ENCODE data around the gene URAD. TPM values are rescaled to one million over a fixed set of nuclear protein-coding genes. Genes with fewer than 3 reads are reported as not detected.

The URAD gene
- total RNA-seq, 2 experiments from 2014 or later, result not detected

GRCh38 chr13:27959976-27960361 lies 28.5 kb downstream of the URAD start:
- no peaks in the 10 kb centered on the region for H3K36me3 Mint-ChIP-seq (ENCODE audit: low read depth)
- POLR2A ChIA-PET, result no interaction called here
- DNase-seq (no peak), ATAC-seq (no peak)
- CTCF ChIA-PET, result interaction anchor here (1.0 kb wide), 2 partner anchors 14 to 90 kb away, joined by 4 to 5 read pairs; no protein-coding TSS in a partner anchor
- no peak overlapping the region for H3K27ac Mint-ChIP-seq
- H3K4me3 Mint-ChIP-seq, result peak overlapping the region; percentile 12
- TF ChIP-seq, protein P1, sequence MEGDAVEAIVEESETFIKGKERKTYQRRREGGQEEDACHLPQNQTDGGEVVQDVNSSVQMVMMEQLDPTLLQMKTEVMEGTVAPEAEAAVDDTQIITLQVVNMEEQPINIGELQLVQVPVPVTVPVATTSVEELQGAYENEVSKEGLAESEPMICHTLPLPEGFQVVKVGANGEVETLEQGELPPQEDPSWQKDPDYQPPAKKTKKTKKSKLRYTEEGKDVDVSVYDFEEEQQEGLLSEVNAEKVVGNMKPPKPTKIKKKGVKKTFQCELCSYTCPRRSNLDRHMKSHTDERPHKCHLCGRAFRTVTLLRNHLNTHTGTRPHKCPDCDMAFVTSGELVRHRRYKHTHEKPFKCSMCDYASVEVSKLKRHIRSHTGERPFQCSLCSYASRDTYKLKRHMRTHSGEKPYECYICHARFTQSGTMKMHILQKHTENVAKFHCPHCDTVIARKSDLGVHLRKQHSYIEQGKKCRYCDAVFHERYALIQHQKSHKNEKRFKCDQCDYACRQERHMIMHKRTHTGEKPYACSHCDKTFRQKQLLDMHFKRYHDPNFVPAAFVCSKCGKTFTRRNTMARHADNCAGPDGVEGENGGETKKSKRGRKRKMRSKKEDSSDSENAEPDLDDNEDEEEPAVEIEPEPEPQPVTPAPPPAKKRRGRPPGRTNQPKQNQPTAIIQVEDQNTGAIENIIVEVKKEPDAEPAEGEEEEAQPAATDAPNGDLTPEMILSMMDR (IDR thresholded peaks at IDR 0.05), result no peak
- no peaks in the 10 kb centered on the region for H3K9me3 Mint-ChIP-seq
- peaks cover 5% of the 10 kb centered on the region for H3K4me1 Mint-ChIP-seq (ENCODE audit: low read depth)
- intact Hi-C loops (cut with micrococcal nuclease), result loop anchor here (10.0 kb wide), 1 partner anchor 95 kb away; no protein-coding TSS in a partner anchor
- H3K27me3 Mint-ChIP-seq, result peaks cover 65% of the 10 kb centered on the region

DNA sequence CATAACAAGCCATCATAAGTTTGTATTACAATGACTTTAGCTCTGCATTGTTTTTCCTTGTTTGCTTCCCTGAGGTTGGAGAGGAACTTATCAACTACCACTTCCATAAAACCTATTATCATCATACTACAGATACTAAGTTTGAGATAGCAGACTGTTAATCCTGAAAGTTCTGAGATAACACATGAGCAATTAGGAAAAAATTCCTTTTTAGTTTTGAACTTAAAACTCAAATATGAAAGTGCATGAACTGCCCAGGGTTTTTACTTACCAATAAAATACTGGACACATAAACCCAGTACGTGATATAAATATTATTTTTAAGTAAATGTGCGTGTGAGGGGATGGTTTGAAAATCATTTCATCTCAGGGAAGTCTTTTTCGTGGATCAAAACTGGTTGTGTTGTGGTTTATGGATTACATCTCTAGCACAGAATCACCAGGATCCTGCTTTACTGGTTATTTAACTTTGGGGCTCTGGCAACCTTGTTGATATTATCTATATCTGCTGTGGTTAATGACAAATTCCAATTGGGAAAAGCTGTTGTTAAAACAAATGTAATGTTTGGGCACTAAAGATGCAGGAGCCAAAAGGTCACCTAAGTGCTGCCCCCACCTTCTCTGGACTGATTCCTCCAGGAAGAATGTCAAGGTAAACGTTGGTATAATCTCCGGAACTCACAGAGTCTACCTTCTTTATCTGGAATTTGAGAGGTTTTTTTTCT lies 31.8 kb downstream of the URAD start:
- CTCF ChIA-PET, result interaction anchor here (0.7 to 6.4 kb wide), 6 partner anchors 19 to 595 kb away, joined by 3 to 200 read pairs (median 4); no protein-coding TSS in a partner anchor
- peaks cover 64% of the 10 kb centered on the region for H3K27me3 Mint-ChIP-seq

GRCh38 chr13:27955014-27955591 lies 33.4 kb downstream of the URAD start:
- TF ChIP-seq, protein P1 (IDR thresholded peaks at IDR 0.05), result no peak
- Mint-ChIP-seq H3K9me3 (peaks cover under 1% of the 10 kb centered on the region), H3K27me3 (peaks cover 67% of the 10 kb centered on the region), H3K4me1 (ENCODE audit: low read depth) (peaks cover 15% of the 10 kb centered on the region), H3K27ac (no peak overlapping the region), H3K36me3 (ENCODE audit: low read depth) (no peaks in the 10 kb centered on the region), H3K4me3 (no peak overlapping the region)
- POLR2A ChIA-PET, result interaction anchor here (1.7 kb wide), 1 partner anchor 28 kb away, joined by 5 read pairs; no protein-coding TSS in a partner anchor
- CTCF ChIA-PET, result interaction anchor here (1.0 to 6.4 kb wide), 18 partner anchors 9 to 590 kb away, joined by 3 to 200 read pairs (median 14); partner anchors contain the start of gene CDX2
- no peak for ATAC-seq
- intact Hi-C loops (cut with micrococcal nuclease), result loop anchor here (10.0 kb wide), 1 partner anchor 90 kb away; no protein-coding TSS in a partner anchor
- DNase-seq, result no peak

More for the DNA sequence above, 31.8 kb downstream of the URAD start:
- no peak overlapping the region for H3K4me3 Mint-ChIP-seq
- no peaks in the 10 kb centered on the region for H3K36me3 Mint-ChIP-seq (ENCODE audit: low read depth)
- ATAC-seq, result no peak
- no peak for DNase-seq
- intact Hi-C loops (cut with micrococcal nuclease), result loop anchor here (10.0 kb wide), 1 partner anchor 92 kb away; no protein-coding TSS in a partner anchor
- POLR2A ChIA-PET, result no interaction called here
- H3K9me3 Mint-ChIP-seq, result no peaks in the 10 kb centered on the region
- TF ChIP-seq, protein P1 (IDR thresholded peaks at IDR 0.05), result no peak
- H3K4me1 Mint-ChIP-seq (ENCODE audit: low read depth), result peaks cover 17% of the 10 kb centered on the region
- no peak overlapping the region for H3K27ac Mint-ChIP-seq

DNA sequence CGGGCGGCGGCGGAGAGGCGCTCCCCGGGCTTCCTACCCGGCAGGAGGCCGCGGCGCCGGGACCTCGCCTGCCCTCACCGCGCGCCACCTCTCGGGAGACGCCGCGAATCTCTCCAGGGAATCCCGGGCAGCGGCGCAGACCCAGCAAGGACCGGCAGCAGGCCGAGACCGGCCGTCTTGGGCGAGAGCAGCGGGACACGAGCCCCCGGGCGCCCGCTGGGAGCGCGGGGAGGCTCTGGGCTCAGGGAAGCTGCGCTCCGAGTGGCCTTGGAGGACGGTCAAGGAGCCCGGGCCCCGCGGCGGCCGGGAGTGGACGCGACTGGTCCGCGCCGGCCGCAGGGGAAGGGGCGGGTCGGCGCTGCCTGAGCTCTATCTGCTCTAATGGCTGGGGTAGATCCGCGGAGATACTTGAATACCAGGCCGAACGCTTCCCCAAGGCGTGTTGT lies 34.1 kb downstream of the URAD start:
- no peak overlapping the region for H3K27ac Mint-ChIP-seq
- peaks cover 4% of the 10 kb centered on the region for H3K9me3 Mint-ChIP-seq
- ATAC-seq (peak; percentile 38), DNase-seq (no peak)
- H3K27me3 Mint-ChIP-seq, result peaks cover 66% of the 10 kb centered on the region
- no peaks in the 10 kb centered on the region for H3K36me3 Mint-ChIP-seq (ENCODE audit: low read depth)
- peak overlapping the region; percentile 69 for H3K4me3 Mint-ChIP-seq
- ChIA-PET POLR2A (interaction anchor here (1.3 to 1.7 kb wide), 2 partner anchors 27 to 127 kb away, joined by 4 to 5 read pairs; no protein-coding TSS in a partner anchor), CTCF (interaction anchor here (0.7 to 6.4 kb wide), 34 partner anchors 9 to 592 kb away, joined by 3 to 200 read pairs (median 7); partner anchors contain the start of genes CDX2 and PDX1)
- H3K4me1 Mint-ChIP-seq (ENCODE audit: low read depth), result peaks cover 14% of the 10 kb centered on the region
- TF ChIP-seq, protein P1 (IDR thresholded peaks at IDR 0.05), result no peak
- intact Hi-C loops (cut with micrococcal nuclease), result loop anchor here (5.0 to 10.0 kb wide), 2 partner anchors 90 to 122 kb away; no protein-coding TSS in a partner anchor
